Subcutaneous abdominal adipose tissue (tissue), 5 donors: ENCODE results near the gene AIFM2.
A peak's percentile ranks its signal among the peaks of the same experiment; 100 is the strongest.
"Not testable (repeated sequence)": the region's sequence is repeated elsewhere in the genome, so short reads cannot be mapped to it uniquely, and the experiment has no call there.

Experiments
- H3K27ac ChIP-seq: one replicate; pipeline ENCODE4 v1.7.0; 2013; ENCODE audit warnings: low read depth, mild to moderate bottlenecking, inconsistent platforms, low read length, moderate library complexity
- H3K27me3 ChIP-seq, 5 donors: one replicate each; pipeline ENCODE4 v1.7.0; 2013; ENCODE audit warnings: low read length in 5 of 5, inconsistent platforms in 1 of 5; ENCODE audit not compliant: control insufficient read depth in 5 of 5, insufficient read depth in 4 of 5
- H3K36me3 ChIP-seq, 5 donors: one replicate each; pipeline ENCODE4 v1.7.0; 2013; ENCODE audit warnings: low read length in 5 of 5; ENCODE audit not compliant: control insufficient read depth in 5 of 5, insufficient read depth in 5 of 5
- H3K4me1 ChIP-seq, 5 donors: one replicate each; pipeline ENCODE4 v1.7.0; 2013; ENCODE audit warnings: low read length in 5 of 5, mild to moderate bottlenecking in 3 of 5, moderate library complexity in 1 of 5; ENCODE audit not compliant: control insufficient read depth in 5 of 5, insufficient read depth in 5 of 5
- H3K4me3 ChIP-seq, 5 donors: one replicate each; pipeline ENCODE4 v1.7.0; 2013; ENCODE audit warnings: low read length in 5 of 5, low read depth in 1 of 5
- H3K9ac ChIP-seq, 5 donors: one replicate each; pipeline ENCODE4 v1.7.0; 2013; ENCODE audit warnings: low read length in 5 of 5, mild to moderate bottlenecking in 4 of 5, moderate library complexity in 3 of 5
- H3K9me3 ChIP-seq, 5 donors: one replicate each; pipeline ENCODE4 v1.7.0; 2013; ENCODE audit warnings: low read length in 5 of 5; ENCODE audit not compliant: control insufficient read depth in 5 of 5
- donor health status: healthy.
- donor health status: healthy.
- donor health status: healthy.
- donor health status: healthy.
- donor health status: healthy.

AIFM2 gene

GRCh38 chr10:70132098-70133029 is at the start of gene AIFM2:
TSS of gene AIFM2 (minus strand) at chr10:70132825. CDS start at chr10:70124084, 8,741 bp downstream.
- Histone ChIP-seq H3K27ac (peak within 1 kb of the TSS; percentile 99), H3K9ac (peak within 1 kb of the TSS; percentile 73 to 96 (median 92))

GRCh38 chr10:70179209-70179608 is 46.6 kb upstream of the AIFM2 start:
- not testable (repeated sequence) for H3K36me3 ChIP-seq, H3K4me1 ChIP-seq, H3K27me3 ChIP-seq, H3K9ac ChIP-seq, H3K4me3 ChIP-seq, H3K27ac ChIP-seq, H3K9me3 ChIP-seq

More at GRCh38 chr10:70132098-70133029, at the start of gene AIFM2:
- Histone ChIP-seq H3K4me1 (peaks cover 6 to 61% (median 52%) of the 10 kb centered on the region in 5 donors), H3K9me3 (no peaks in the 10 kb centered on the region), H3K27me3 (no peaks in the 10 kb centered on the region), H3K36me3 (peaks cover 0 to 5% (median 4%) of the 10 kb centered on the region in 5 donors), H3K4me3 (peak within 1 kb of the TSS; percentile 76 to 93 (median 89))

- no peak overlapping the region for H3K4me3 ChIP-seq
- no peaks in the 10 kb centered on the region for H3K27me3 ChIP-seq
- peaks cover 0 to 2% (median 0%) of the 10 kb centered on the region in 5 donors for H3K9me3 ChIP-seq
- no peak overlapping the region for H3K27ac ChIP-seq
- no peaks in the 10 kb centered on the region for H3K36me3 ChIP-seq
- H3K9ac ChIP-seq = no peak overlapping the region
- H3K4me1 ChIP-seq = peaks cover 2 to 12% (median 10%) of the 10 kb centered on the region in 5 donors
Observed at GRCh38 chr10:70178139-70178725, 45.6 kb upstream of the AIFM2 start.

- H3K4me1 ChIP-seq = peaks cover 2 to 12% (median 10%) of the 10 kb centered on the region in 5 donors
- H3K36me3 ChIP-seq = no peaks in the 10 kb centered on the region
- no peak overlapping the region for H3K27ac ChIP-seq
- no peak overlapping the region for H3K9ac ChIP-seq
- H3K4me3 ChIP-seq = no peak overlapping the region
- peaks cover 0 to 2% (median 0%) of the 10 kb centered on the region in 5 donors for H3K9me3 ChIP-seq
- no peaks in the 10 kb centered on the region for H3K27me3 ChIP-seq
Observed at GRCh38 chr10:70176441-70176840, 43.8 kb upstream of the AIFM2 start.

DNA sequence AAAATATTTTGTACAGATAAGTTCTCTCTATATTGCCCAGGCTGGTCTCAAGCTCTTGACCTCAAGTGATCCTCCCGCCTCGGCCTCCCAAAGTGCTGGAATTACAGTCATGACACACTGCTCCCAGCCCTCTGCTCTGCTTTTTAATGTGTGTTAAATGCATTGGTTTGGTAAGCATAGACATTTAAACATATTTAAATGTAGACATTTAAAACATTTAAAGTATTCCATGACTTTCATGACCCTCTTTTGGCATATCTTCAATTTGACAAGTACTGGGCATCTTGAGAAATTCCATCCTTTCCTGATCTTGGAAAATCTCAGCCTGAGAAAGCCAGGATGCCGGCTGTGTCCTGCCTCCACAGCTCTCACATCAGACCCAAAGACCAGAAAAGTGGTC is 42.9 kb upstream of the AIFM2 start:
- Histone ChIP-seq H3K27me3 (no peaks in the 10 kb centered on the region), H3K36me3 (no peaks in the 10 kb centered on the region), H3K9ac (no peak overlapping the region), H3K4me3 (no peak overlapping the region), H3K27ac (no peak overlapping the region), H3K9me3 (peaks cover 0 to 2% (median 0%) of the 10 kb centered on the region in 5 donors), H3K4me1 (peaks cover 2 to 16% (median 15%) of the 10 kb centered on the region in 5 donors)

- no peak overlapping the region for H3K9ac ChIP-seq
- H3K27me3 ChIP-seq = no peaks in the 10 kb centered on the region
- no peaks in the 10 kb centered on the region for H3K9me3 ChIP-seq
- no peak overlapping the region for H3K27ac ChIP-seq
- peak overlapping the region; percentile 7 to 48 (median 32) for H3K4me3 ChIP-seq
- peaks cover 5 to 23% (median 22%) of the 10 kb centered on the region in 5 donors for H3K4me1 ChIP-seq
- H3K36me3 ChIP-seq = no peaks in the 10 kb centered on the region
Observed at GRCh38 chr10:70174058-70174741, 41.6 kb upstream of the AIFM2 start.

DNA sequence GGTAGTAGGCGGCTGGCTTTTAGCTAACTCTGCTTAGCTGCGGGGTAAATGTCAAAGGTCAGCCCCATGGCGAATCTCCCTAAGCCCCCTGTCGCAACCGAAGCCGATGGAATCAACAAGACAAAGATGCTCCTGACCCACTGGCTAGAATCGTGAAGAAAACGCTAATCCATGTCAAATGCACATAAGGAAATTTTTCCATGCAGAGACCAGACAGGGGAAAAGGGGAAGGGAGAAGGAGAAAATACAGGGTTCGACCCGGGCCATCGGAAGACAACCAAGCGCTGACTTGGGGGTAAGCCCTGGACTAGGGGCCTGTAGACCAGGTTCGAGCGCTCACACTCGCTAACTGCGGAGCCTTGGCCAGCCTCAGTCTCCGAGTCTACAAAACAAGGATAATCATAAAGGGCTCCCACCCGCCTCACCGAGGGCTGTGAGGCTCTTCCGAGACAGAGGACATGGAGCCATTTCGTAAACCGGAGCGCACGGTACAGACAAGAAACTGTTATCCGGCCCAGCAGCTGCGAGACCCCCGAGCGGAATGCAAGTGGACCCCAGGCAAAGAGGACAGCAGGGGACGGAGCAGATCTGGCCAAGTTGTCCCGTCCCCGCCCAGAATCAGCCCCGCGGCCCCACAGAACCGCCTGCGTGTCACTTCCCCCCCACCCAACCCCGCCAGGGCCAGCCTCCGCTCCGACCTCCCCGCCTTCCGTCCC is 37.2 kb upstream of the AIFM2 start:
- Histone ChIP-seq H3K4me1 (peaks cover 5 to 58% (median 53%) of the 10 kb centered on the region in 5 donors), H3K9me3 (no peaks in the 10 kb centered on the region), H3K27me3 (no peaks in the 10 kb centered on the region), H3K4me3 (peak overlapping the region; percentile 97 to 100 (median 99)), H3K9ac (peak overlapping the region; percentile 92 to 99 (median 95)), H3K27ac (peak overlapping the region; percentile 95), H3K36me3 (peaks cover 0 to 13% (median 4%) of the 10 kb centered on the region in 5 donors)

GRCh38 chr10:70169011-70169410 is 36.4 kb upstream of the AIFM2 start:
- Histone ChIP-seq H3K27ac (peak overlapping the region; percentile 95), H3K27me3 (no peaks in the 10 kb centered on the region), H3K36me3 (peaks cover 0 to 13% (median 4%) of the 10 kb centered on the region in 5 donors), H3K9ac (peak overlapping the region in 4 of 5 donors; percentile 92 to 99 (median 96)), H3K4me1 (peaks cover 4 to 59% (median 55%) of the 10 kb centered on the region in 5 donors), H3K4me3 (peak overlapping the region; percentile 97 to 100 (median 99)), H3K9me3 (no peaks in the 10 kb centered on the region)

- Histone ChIP-seq H3K4me3 (no peak overlapping the region), H3K4me1 (peaks cover 3 to 71% (median 63%) of the 10 kb centered on the region in 5 donors), H3K9me3 (no peaks in the 10 kb centered on the region), H3K27me3 (no peaks in the 10 kb centered on the region), H3K36me3 (peaks cover 0 to 15% (median 7%) of the 10 kb centered on the region in 5 donors), H3K9ac (peak overlapping the region in 2 of 5 donors; percentile 26 to 98), H3K27ac (no peak overlapping the region)
Observed at GRCh38 chr10:70167246-70167645, 34.6 kb upstream of the AIFM2 start.
